ENCODE results near the gene RIPK1. TPM values are rescaled to one million over a fixed set of nuclear protein-coding genes. Genes with fewer than 3 reads are reported as not detected.
A peak's percentile ranks its signal among the peaks of the same experiment; 100 is the strongest.

The RIPK1 gene
- total and polyA plus RNA-seq, 9 of the 15 experiments (the other 6 are each of a cell fraction or from before 2014, with no cell fraction given), result 3.8 to 24.9 (median 17.7) TPM

DNA sequence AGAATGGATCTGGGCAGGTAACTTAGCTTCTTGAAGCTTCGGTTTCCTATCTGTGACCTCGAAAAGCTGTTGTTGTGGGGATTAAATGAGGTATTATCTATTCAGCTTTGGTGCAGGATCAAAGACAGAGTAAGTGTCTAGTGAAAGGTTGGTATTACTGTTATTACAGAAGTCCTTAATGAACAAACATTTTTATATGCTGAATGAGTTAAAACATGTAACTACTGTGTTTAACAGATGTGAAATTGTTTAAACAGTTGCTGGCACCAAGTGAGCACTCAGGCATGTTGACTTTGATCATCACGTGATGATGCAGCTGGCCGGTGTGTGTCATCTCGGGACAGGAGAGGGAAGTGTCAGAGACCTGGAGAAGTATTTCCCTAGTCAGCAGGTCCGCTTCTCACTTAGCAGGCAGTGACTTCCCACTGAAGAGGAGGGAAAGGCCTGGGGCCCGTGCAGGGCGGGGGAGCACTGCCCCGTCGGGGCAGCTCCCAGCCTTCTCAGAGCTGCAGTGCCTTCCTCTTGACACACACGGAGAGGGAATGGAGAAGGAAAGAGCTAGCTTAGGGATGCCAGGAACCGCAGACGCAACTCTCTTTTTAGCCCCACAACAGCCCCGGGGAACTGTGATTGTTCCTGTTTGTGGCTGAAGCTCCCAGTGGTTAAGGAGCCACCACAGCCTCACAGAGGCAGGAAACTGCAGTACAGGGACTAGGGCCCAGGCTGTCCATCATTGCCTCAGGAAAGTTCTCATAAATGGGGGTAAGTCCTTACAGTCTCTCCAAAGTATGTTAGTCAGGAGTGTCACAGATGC lies 71.0 kb downstream of the RIPK1 start (continued):
- TF ChIP-seq, protein P1, sequence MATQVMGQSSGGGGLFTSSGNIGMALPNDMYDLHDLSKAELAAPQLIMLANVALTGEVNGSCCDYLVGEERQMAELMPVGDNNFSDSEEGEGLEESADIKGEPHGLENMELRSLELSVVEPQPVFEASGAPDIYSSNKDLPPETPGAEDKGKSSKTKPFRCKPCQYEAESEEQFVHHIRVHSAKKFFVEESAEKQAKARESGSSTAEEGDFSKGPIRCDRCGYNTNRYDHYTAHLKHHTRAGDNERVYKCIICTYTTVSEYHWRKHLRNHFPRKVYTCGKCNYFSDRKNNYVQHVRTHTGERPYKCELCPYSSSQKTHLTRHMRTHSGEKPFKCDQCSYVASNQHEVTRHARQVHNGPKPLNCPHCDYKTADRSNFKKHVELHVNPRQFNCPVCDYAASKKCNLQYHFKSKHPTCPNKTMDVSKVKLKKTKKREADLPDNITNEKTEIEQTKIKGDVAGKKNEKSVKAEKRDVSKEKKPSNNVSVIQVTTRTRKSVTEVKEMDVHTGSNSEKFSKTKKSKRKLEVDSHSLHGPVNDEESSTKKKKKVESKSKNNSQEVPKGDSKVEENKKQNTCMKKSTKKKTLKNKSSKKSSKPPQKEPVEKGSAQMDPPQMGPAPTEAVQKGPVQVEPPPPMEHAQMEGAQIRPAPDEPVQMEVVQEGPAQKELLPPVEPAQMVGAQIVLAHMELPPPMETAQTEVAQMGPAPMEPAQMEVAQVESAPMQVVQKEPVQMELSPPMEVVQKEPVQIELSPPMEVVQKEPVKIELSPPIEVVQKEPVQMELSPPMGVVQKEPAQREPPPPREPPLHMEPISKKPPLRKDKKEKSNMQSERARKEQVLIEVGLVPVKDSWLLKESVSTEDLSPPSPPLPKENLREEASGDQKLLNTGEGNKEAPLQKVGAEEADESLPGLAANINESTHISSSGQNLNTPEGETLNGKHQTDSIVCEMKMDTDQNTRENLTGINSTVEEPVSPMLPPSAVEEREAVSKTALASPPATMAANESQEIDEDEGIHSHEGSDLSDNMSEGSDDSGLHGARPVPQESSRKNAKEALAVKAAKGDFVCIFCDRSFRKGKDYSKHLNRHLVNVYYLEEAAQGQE (IDR thresholded peaks at IDR 0.05; ENCODE audit: borderline replicate concordance), result peak; percentile 39; the same call in 1 of the 2 replicates
- TF ChIP-seq, protein P1 (CRISPR knock-in tag; IDR thresholded peaks at IDR 0.05; ENCODE audit: low read depth), result no peak
- no peak; the same call in 1 of the 2 replicates for TF ChIP-seq ARID1B (IDR thresholded peaks at IDR 0.05)
- no peak for TF ChIP-seq TEAD4 (IDR thresholded peaks at IDR 0.05; ENCODE audit: low read length)
- no peak for TF ChIP-seq TEAD4 (CRISPR knock-in tag; IDR thresholded peaks at IDR 0.05; ENCODE audit: borderline replicate concordance)
- no peak for TF ChIP-seq SNIP1 (IDR thresholded peaks at IDR 0.05; ENCODE audit: low read depth)
- no peak for TF ChIP-seq U2AF1 (optimal IDR thresholded peaks at IDR 0.05; ENCODE audit: low read depth, low read length)
- no peak for TF ChIP-seq KLF6 (CRISPR knock-in tag; IDR thresholded peaks at IDR 0.05; ENCODE audit: borderline replicate concordance)
- TF ChIP-seq, protein P2, sequence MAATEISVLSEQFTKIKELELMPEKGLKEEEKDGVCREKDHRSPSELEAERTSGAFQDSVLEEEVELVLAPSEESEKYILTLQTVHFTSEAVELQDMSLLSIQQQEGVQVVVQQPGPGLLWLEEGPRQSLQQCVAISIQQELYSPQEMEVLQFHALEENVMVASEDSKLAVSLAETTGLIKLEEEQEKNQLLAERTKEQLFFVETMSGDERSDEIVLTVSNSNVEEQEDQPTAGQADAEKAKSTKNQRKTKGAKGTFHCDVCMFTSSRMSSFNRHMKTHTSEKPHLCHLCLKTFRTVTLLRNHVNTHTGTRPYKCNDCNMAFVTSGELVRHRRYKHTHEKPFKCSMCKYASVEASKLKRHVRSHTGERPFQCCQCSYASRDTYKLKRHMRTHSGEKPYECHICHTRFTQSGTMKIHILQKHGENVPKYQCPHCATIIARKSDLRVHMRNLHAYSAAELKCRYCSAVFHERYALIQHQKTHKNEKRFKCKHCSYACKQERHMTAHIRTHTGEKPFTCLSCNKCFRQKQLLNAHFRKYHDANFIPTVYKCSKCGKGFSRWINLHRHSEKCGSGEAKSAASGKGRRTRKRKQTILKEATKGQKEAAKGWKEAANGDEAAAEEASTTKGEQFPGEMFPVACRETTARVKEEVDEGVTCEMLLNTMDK (IDR thresholded peaks at IDR 0.05; ENCODE audit: borderline replicate concordance, insufficient read depth, low read depth, low read length, poor library complexity, severe bottlenecking), result no peak
- TF ChIP-seq, protein P3, sequence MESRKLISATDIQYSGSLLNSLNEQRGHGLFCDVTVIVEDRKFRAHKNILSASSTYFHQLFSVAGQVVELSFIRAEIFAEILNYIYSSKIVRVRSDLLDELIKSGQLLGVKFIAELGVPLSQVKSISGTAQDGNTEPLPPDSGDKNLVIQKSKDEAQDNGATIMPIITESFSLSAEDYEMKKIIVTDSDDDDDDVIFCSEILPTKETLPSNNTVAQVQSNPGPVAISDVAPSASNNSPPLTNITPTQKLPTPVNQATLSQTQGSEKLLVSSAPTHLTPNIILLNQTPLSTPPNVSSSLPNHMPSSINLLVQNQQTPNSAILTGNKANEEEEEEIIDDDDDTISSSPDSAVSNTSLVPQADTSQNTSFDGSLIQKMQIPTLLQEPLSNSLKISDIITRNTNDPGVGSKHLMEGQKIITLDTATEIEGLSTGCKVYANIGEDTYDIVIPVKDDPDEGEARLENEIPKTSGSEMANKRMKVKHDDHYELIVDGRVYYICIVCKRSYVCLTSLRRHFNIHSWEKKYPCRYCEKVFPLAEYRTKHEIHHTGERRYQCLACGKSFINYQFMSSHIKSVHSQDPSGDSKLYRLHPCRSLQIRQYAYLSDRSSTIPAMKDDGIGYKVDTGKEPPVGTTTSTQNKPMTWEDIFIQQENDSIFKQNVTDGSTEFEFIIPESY (CRISPR knock-in tag; IDR thresholded peaks at IDR 0.05), result no peak
- TF ChIP-seq ARNT (IDR thresholded peaks at IDR 0.05), result no peak
- TF ChIP-seq ZNF184 (CRISPR knock-in tag; IDR thresholded peaks at IDR 0.05), result no peak
- no peak for TF ChIP-seq TCF3 (CRISPR knock-in tag; IDR thresholded peaks at IDR 0.05)
